ENCODE results near the gene PPP4C. TPM values are rescaled to one million over a fixed set of nuclear protein-coding genes. Genes with fewer than 3 reads are reported as not detected.
"Not testable (repeated sequence)": the region's sequence is repeated elsewhere in the genome, so short reads cannot be mapped to it uniquely, and the experiment has no call there.

PPP4C gene
- total RNA-seq, 2 experiments from 2014 or later, result 146 to 147 TPM

GRCh38 chr16:30124985-30125379 lies 49.2 kb downstream of the PPP4C start:
- no peak overlapping the region for H3K27ac Mint-ChIP-seq
- peaks cover 31% of the 10 kb centered on the region for H3K4me1 Mint-ChIP-seq
- CTCF ChIA-PET, result interaction anchor here (3.0 kb wide), 1 partner anchor 13 kb away, joined by 15 read pairs; the partner anchor contains the start of gene GDPD3
- H3K27me3 Mint-ChIP-seq, result no peaks in the 10 kb centered on the region
- no peak overlapping the region for H3K4me3 Mint-ChIP-seq
- POLR2A ChIA-PET, result interaction anchor here (1.1 to 3.3 kb wide), 3 partner anchors 11 to 61 kb away, joined by 3 to 21 read pairs (median 3); partner anchors contain the start of genes CORO1A and GDPD3
- H3K9me3 Mint-ChIP-seq, result no peaks in the 10 kb centered on the region
- DNase-seq, result no peak
- peaks cover 14% of the 10 kb centered on the region for H3K36me3 Mint-ChIP-seq (ENCODE audit: low read depth)

- peaks cover 28% of the 10 kb centered on the region for H3K4me1 Mint-ChIP-seq
- not testable (repeated sequence) for H3K27me3 Mint-ChIP-seq, H3K4me3 Mint-ChIP-seq, H3K9me3 Mint-ChIP-seq, DNase-seq, H3K27ac Mint-ChIP-seq
- peaks cover 13% of the 10 kb centered on the region for H3K36me3 Mint-ChIP-seq (ENCODE audit: low read depth)
- ChIA-PET CTCF (interaction anchor here (3.0 kb wide), 1 partner anchor 13 kb away, joined by 15 read pairs; the partner anchor contains the start of gene GDPD3), POLR2A (interaction anchor here (1.1 to 3.3 kb wide), 3 partner anchors 12 to 60 kb away, joined by 3 to 21 read pairs (median 3); partner anchors contain the start of genes CORO1A and GDPD3)
These were observed 49.9 kb downstream of the PPP4C start for GRCh38 chr16:30125690-30126089.

GRCh38 chr16:30127993-30128392 lies 52.2 kb downstream of the PPP4C start:
- Mint-ChIP-seq H3K27me3 (no peaks in the 10 kb centered on the region), H3K36me3 (ENCODE audit: low read depth) (peaks cover 9% of the 10 kb centered on the region), H3K4me3 (no peak overlapping the region), H3K9me3 (peaks cover 2% of the 10 kb centered on the region), H3K4me1 (peaks cover 19% of the 10 kb centered on the region), H3K27ac (no peak overlapping the region)
- ChIA-PET POLR2A (interaction anchor here (0.7 to 1.2 kb wide), 2 partner anchors 55 to 57 kb away, joined by 3 to 4 read pairs; partner anchors contain the start of gene CORO1A), CTCF (interaction anchor here (1.5 kb wide), 1 partner anchor 9 kb away, joined by 3 read pairs; no protein-coding TSS in a partner anchor)
- no peak for DNase-seq

- peak overlapping the region; percentile 52 for H3K27ac Mint-ChIP-seq
- H3K4me1 Mint-ChIP-seq, result peaks cover 11% of the 10 kb centered on the region
- peaks cover 2% of the 10 kb centered on the region for H3K9me3 Mint-ChIP-seq
- H3K4me3 Mint-ChIP-seq, result no peak overlapping the region
- ChIA-PET POLR2A (interaction anchor here (1.1 to 4.2 kb wide), 2 partner anchors 18 to 52 kb away, joined by 3 to 41 read pairs; partner anchors contain the start of genes CORO1A and GDPD3), CTCF (interaction anchor here (1.7 kb wide), 1 partner anchor 11 kb away, joined by 4 read pairs; no protein-coding TSS in a partner anchor)
- H3K36me3 Mint-ChIP-seq (ENCODE audit: low read depth), result peaks cover 9% of the 10 kb centered on the region
- no peaks in the 10 kb centered on the region for H3K27me3 Mint-ChIP-seq
- DNase-seq, result no peak
These were observed 56.2 kb downstream of the PPP4C start for GRCh38 chr16:30131869-30132475.

- CTCF ChIA-PET, result no interaction called here
- peaks cover 11% of the 10 kb centered on the region for H3K4me1 Mint-ChIP-seq
- H3K4me3 Mint-ChIP-seq, result no peak overlapping the region
- H3K27me3 Mint-ChIP-seq, result no peaks in the 10 kb centered on the region
- POLR2A ChIA-PET, result interaction anchor here (4.2 kb wide), 1 partner anchor 52 kb away, joined by 41 read pairs; the partner anchor contains the start of gene CORO1A
- H3K27ac Mint-ChIP-seq, result peak overlapping the region; percentile 10
- peaks cover 9% of the 10 kb centered on the region for H3K36me3 Mint-ChIP-seq (ENCODE audit: low read depth)
- DNase-seq, result no peak
- peaks cover 2% of the 10 kb centered on the region for H3K9me3 Mint-ChIP-seq
These were observed 56.8 kb downstream of the PPP4C start for GRCh38 chr16:30132591-30132990.

Other genes with a start within 250 kb of the PPP4C start
- 10 to 100 TPM; 60.0 to 63.2 TPM for gene CDIPT, start 212.8 kb upstream of the PPP4C start, total RNA-seq
- under 1 TPM; 0.08 to 0.13 TPM for gene SEZ6L2, start 176.4 kb upstream of the PPP4C start, total RNA-seq
- gene ASPHD1, start 175.5 kb upstream of the PPP4C start, total RNA-seq, result under 1 TPM in 1 of 2 experiments, not detected in 1; 0.15 TPM
- 10 to 100 TPM; 34.5 to 36.0 TPM for gene KCTD13, start 149.8 kb upstream of the PPP4C start, total RNA-seq
- gene TMEM219, start 113.9 kb upstream of the PPP4C start, total RNA-seq, result 10 to 100 TPM; 68.9 to 78.7 TPM
- 10 to 100 TPM; 44.2 TPM for gene TAOK2, start 102.1 kb upstream of the PPP4C start, total RNA-seq
- gene HIRIP3, start 80.4 kb upstream of the PPP4C start, total RNA-seq, result 10 to 100 TPM; 38.7 to 40.3 TPM
- 100 to 1,000 TPM; 102 to 107 TPM for gene INO80E, start 79.8 kb upstream of the PPP4C start, total RNA-seq
- not detected for gene DOC2A, start 65.0 kb upstream of the PPP4C start, total RNA-seq
- not detected for gene C16orf92, start 52.8 kb upstream of the PPP4C start, total RNA-seq
- 1 to 10 TPM; 6.0 to 6.9 TPM for gene TLCD3B, start 44.7 kb upstream of the PPP4C start, total RNA-seq
- gene ALDOA, start 10.2 kb upstream of the PPP4C start, total RNA-seq, result 1,000 to 10,000 TPM; 1,403 to 1,450 TPM
- gene TBX6, start 15.9 kb downstream of the PPP4C start, total RNA-seq, result 1 to 10 TPM; 1.9 to 2.5 TPM
- gene YPEL3, start 20.2 kb downstream of the PPP4C start, total RNA-seq, result 100 to 1,000 TPM in 1 of 2 experiments, 10 to 100 TPM in 1; 99.4 to 106 TPM
- gene GDPD3, start 37.5 kb downstream of the PPP4C start, total RNA-seq, result 10 to 100 TPM; 11.5 to 12.3 TPM
- 100 to 1,000 TPM; 108 to 111 TPM for gene MAPK3, start 47.2 kb downstream of the PPP4C start, total RNA-seq
- gene CORO1A, start 107.6 kb downstream of the PPP4C start, total RNA-seq, result 1,000 to 10,000 TPM; 1,737 to 1,754 TPM
- gene BOLA2B, start 117.7 kb downstream of the PPP4C start, total RNA-seq, result 100 to 1,000 TPM; 145 to 146 TPM
- 100 to 1,000 TPM; 102 to 149 TPM for gene SLX1A, start 117.9 kb downstream of the PPP4C start, total RNA-seq
- 10 to 100 TPM; 23.3 to 28.4 TPM for gene SULT1A3, start 123.3 kb downstream of the PPP4C start, total RNA-seq
- 1 to 10 TPM; 5.1 to 9.8 TPM for gene NPIPB13, start 172.5 kb downstream of the PPP4C start, total RNA-seq

All from activated CD4-positive, alpha-beta memory T cell treated with anti-CD3 and anti-CD28 coated beads, Interleukin-2, amount 10 ng/mL, durations not matched to agents 7 days and 5 days (primary cell).